ENCODE measurements around the gene GCN1. TPM values are rescaled to one million over a fixed set of nuclear protein-coding genes. Genes with fewer than 3 reads are reported as not detected.

The GCN1 gene
- total and polyA plus RNA-seq, 2 donors (not counting 1 experiment from before 2014, with no cell fraction given): 30.8 to 93.1 TPM

GRCh38 chr12:120089105-120089504 is 105.4 kb downstream of the GCN1 start:
- DNase-seq (ENCODE audit: low read depth in 2 of 2): peak in 1 of 2 donors; percentile 9
- H3K9me3 ChIP-seq (ENCODE audit: control insufficient read depth, insufficient read depth, low read depth, low read length): no peaks in the 10 kb centered on the region
- H3K4me1 ChIP-seq (ENCODE audit: control insufficient read depth, extremely low read depth, insufficient read depth, low read length): no peaks in the 10 kb centered on the region
- H3K27ac ChIP-seq (ENCODE audit: insufficient read depth, low read length): no peak overlapping the region
- no peak overlapping the region for H3K4me2 ChIP-seq (ENCODE audit: extremely low read depth, insufficient read depth, low read length)
- no peaks in the 10 kb centered on the region for H4K20me1 ChIP-seq (ENCODE audit: control insufficient read depth, extremely low read depth, insufficient read depth, low read length)
- H3K9ac ChIP-seq (ENCODE audit: insufficient read depth, low read length): no peak overlapping the region
- no peak for TF ChIP-seq CTCF (conservative IDR thresholded peaks at IDR 0.05 in 1 of 2, IDR thresholded peaks at IDR 0.05 in 1 of 2; ENCODE audit: low read depth in 1 of 2, low read length in 2 of 2)
- TF ChIP-seq EZH2 (IDR thresholded peaks at IDR 0.05; ENCODE audit: low read length, missing control alignments): no peak
- no peaks in the 10 kb centered on the region for H3K79me2 ChIP-seq (ENCODE audit: control insufficient read depth, insufficient read depth, low read length)
- no peak overlapping the region for H3K4me3 ChIP-seq (replicated peaks in 1 of 4; ENCODE audit: control extremely low read depth in 1 of 4, insufficient read depth in 1 of 4, low read depth in 3 of 4, low read length in 4 of 4)
- no peak overlapping the region for H2AFZ ChIP-seq (ENCODE audit: low read length)
- peaks cover 3% of the 10 kb centered on the region for H3K36me3 ChIP-seq (ENCODE audit: control insufficient read depth, insufficient read depth, low read length)
- H3K27me3 ChIP-seq (ENCODE audit: control insufficient read depth, insufficient read depth, low read length): no peaks in the 10 kb centered on the region

- peak overlapping the region; percentile 43 for H2AFZ ChIP-seq (ENCODE audit: low read length)
- H3K36me3 ChIP-seq (ENCODE audit: control insufficient read depth, insufficient read depth, low read length): peaks cover 2% of the 10 kb centered on the region
- no peaks in the 10 kb centered on the region for H3K27me3 ChIP-seq (ENCODE audit: control insufficient read depth, insufficient read depth, low read length)
- TF ChIP-seq CTCF (conservative IDR thresholded peaks at IDR 0.05 in 1 of 2, IDR thresholded peaks at IDR 0.05 in 1 of 2; ENCODE audit: low read depth in 1 of 2, low read length in 2 of 2): peak; percentile 84 to 96
- no peak for TF ChIP-seq EZH2 (IDR thresholded peaks at IDR 0.05; ENCODE audit: low read length, missing control alignments)
- no peaks in the 10 kb centered on the region for H4K20me1 ChIP-seq (ENCODE audit: control insufficient read depth, extremely low read depth, insufficient read depth, low read length)
- no peaks in the 10 kb centered on the region for H3K9me3 ChIP-seq (ENCODE audit: control insufficient read depth, insufficient read depth, low read depth, low read length)
- DNase-seq (ENCODE audit: low read depth in 2 of 2): peak; percentile 98
- peak overlapping the region; percentile 7 for H3K27ac ChIP-seq (ENCODE audit: insufficient read depth, low read length)
- H3K79me2 ChIP-seq (ENCODE audit: control insufficient read depth, insufficient read depth, low read length): no peaks in the 10 kb centered on the region
- peak overlapping the region; percentile 50 for H3K9ac ChIP-seq (ENCODE audit: insufficient read depth, low read length)
- H3K4me1 ChIP-seq (ENCODE audit: control insufficient read depth, extremely low read depth, insufficient read depth, low read length): no peaks in the 10 kb centered on the region
- H3K4me2 ChIP-seq (ENCODE audit: extremely low read depth, insufficient read depth, low read length): peak overlapping the region; percentile 64
- peak overlapping the region; percentile 19 to 62 (median 51) for H3K4me3 ChIP-seq (replicated peaks in 1 of 4; ENCODE audit: control extremely low read depth in 1 of 4, insufficient read depth in 1 of 4, low read depth in 3 of 4, low read length in 4 of 4)
Observed at GRCh38 chr12:120086801-120087621, 107.5 kb downstream of the GCN1 start.

- no peak for DNase-seq (ENCODE audit: low read depth in 2 of 2)
- H3K9ac ChIP-seq (ENCODE audit: insufficient read depth, low read length): no peak overlapping the region
- H2AFZ ChIP-seq (ENCODE audit: low read length): no peak overlapping the region
- no peaks in the 10 kb centered on the region for H4K20me1 ChIP-seq (ENCODE audit: control insufficient read depth, extremely low read depth, insufficient read depth, low read length)
- no peaks in the 10 kb centered on the region for H3K36me3 ChIP-seq (ENCODE audit: control insufficient read depth, insufficient read depth, low read length)
- H3K9me3 ChIP-seq (ENCODE audit: control insufficient read depth, insufficient read depth, low read depth, low read length): no peaks in the 10 kb centered on the region
- peak overlapping the region; percentile 64 for H3K4me2 ChIP-seq (ENCODE audit: extremely low read depth, insufficient read depth, low read length)
- no peaks in the 10 kb centered on the region for H3K79me2 ChIP-seq (ENCODE audit: control insufficient read depth, insufficient read depth, low read length)
- H3K4me1 ChIP-seq (ENCODE audit: control insufficient read depth, extremely low read depth, insufficient read depth, low read length): no peaks in the 10 kb centered on the region
- peak overlapping the region; percentile 7 for H3K27ac ChIP-seq (ENCODE audit: insufficient read depth, low read length)
- peak overlapping the region in 2 of 4 experiments; percentile 54 to 62 for H3K4me3 ChIP-seq (replicated peaks in 1 of 4; ENCODE audit: control extremely low read depth in 1 of 4, insufficient read depth in 1 of 4, low read depth in 3 of 4, low read length in 4 of 4)
- H3K27me3 ChIP-seq (ENCODE audit: control insufficient read depth, insufficient read depth, low read length): no peaks in the 10 kb centered on the region
- TF ChIP-seq CTCF (conservative IDR thresholded peaks at IDR 0.05 in 1 of 2, IDR thresholded peaks at IDR 0.05 in 1 of 2; ENCODE audit: low read depth in 1 of 2, low read length in 2 of 2) (no peak), EZH2 (IDR thresholded peaks at IDR 0.05; ENCODE audit: low read length, missing control alignments) (no peak)
Observed at GRCh38 chr12:120085920-120086645, 108.4 kb downstream of the GCN1 start.
